HEK293 (cell line): ENCODE results near the gene PIP5K1B.

Source experiments
- CTCF ChIA-PET: fragments of 350-600 bp; formaldehyde crosslinking; extraction: SDS; loops from one replicate; lab custom pipeline; 2021; ENCODE audit warnings: antibody characterized with exemption; lab: Yijun Ruan, JAX
- POLR2A ChIA-PET: fragments of 300-600 bp; formaldehyde crosslinking; extraction: SDS; loops from one replicate; lab custom pipeline; 2020; ENCODE audit warnings: antibody characterized with exemption, inconsistent platforms; lab: Yijun Ruan, JAX
- H3K27ac ChIP-seq: fragments of 200-500 bp; sonication (Bioruptor generic); 2 replicates; pipeline ENCODE4 v1.5.1; 2014; ENCODE audit warnings: low read depth, low read length, control low read depth, inconsistent platforms; ENCODE audit errors: extremely low read depth
- H3K36me3 ChIP-seq, 2 experiments: fragments of 200-500 bp in 1 of 2; sonication (Bioruptor generic) in 1 of 2; 1 replicate in 1 of 2; 2 replicates in 1 of 2; pipeline ENCODE4 v1.5.1; 2014 to 2017; ENCODE audit warnings: inconsistent platforms in 2 of 2, low read length in 2 of 2; ENCODE audit not compliant: control insufficient read depth in 2 of 2, insufficient read depth in 1 of 2
- H3K4me1 ChIP-seq: fragments of 200-500 bp; sonication (Bioruptor generic); 2 replicates; pipeline ENCODE4 v1.5.1; 2014; ENCODE audit warnings: mild to moderate bottlenecking, low read length, inconsistent platforms; ENCODE audit not compliant: control insufficient read depth, insufficient read depth
- H3K4me3 ChIP-seq: 2 replicates; pipeline ENCODE4 v1.5.1; 2011; ENCODE audit warnings: low read depth, mild to moderate bottlenecking, control low read depth, low read length, moderate library complexity
- H3K9me3 ChIP-seq: fragments of 200-500 bp; sonication (Bioruptor generic); 2 replicates; pipeline ENCODE4 v1.5.1; 2014; ENCODE audit warnings: low read depth, low read length, inconsistent platforms; ENCODE audit not compliant: control insufficient read depth, insufficient read depth
- BCL11A ChIP-seq: fragments of 450-650 bp; formaldehyde crosslinking; IDR thresholded peaks from 2 replicates; pipeline ENCODE4 v1.5.1; 2016; ENCODE audit warnings: low read depth, missing biosample characterization, missing genetic modification characterization
- BCL11B ChIP-seq: fragments of 450-650 bp; formaldehyde crosslinking; IDR thresholded peaks from 2 replicates; pipeline ENCODE4 v1.5.1; 2016; ENCODE audit warnings: low read depth, missing biosample characterization, missing genetic modification characterization
- GLI4 ChIP-seq: fragments of 450-650 bp; formaldehyde crosslinking; IDR thresholded peaks from 2 replicates; pipeline ENCODE4 v1.5.1; 2016; ENCODE audit warnings: missing biosample characterization, missing genetic modification characterization
- GLIS1 ChIP-seq: fragments of 450-650 bp; formaldehyde crosslinking; IDR thresholded peaks from 2 replicates; pipeline ENCODE4 v1.5.1; 2016; ENCODE audit warnings: missing biosample characterization, missing genetic modification characterization
- GLIS2 ChIP-seq: fragments of 450-650 bp; formaldehyde crosslinking; IDR thresholded peaks from 2 replicates; pipeline ENCODE4 v1.5.1; 2016; ENCODE audit warnings: missing biosample characterization, missing genetic modification characterization
- HOXA7 ChIP-seq: sonication (generic); formaldehyde crosslinking; IDR thresholded peaks from 2 replicates; pipeline ENCODE4 v1.8.1; 2022; ENCODE audit warnings: missing genetic modification reagents, borderline replicate concordance
- HOXC10 ChIP-seq: sonication (generic); formaldehyde crosslinking; IDR thresholded peaks from 2 replicates; pipeline ENCODE4 v1.8.1; 2023; ENCODE audit warnings: mild to moderate bottlenecking, missing genetic modification reagents
- MEIS1 ChIP-seq: sonication (generic); formaldehyde crosslinking; IDR thresholded peaks from 2 replicates; pipeline ENCODE4 v1.8.1; 2022; ENCODE audit warnings: missing genetic modification reagents, mild to moderate bottlenecking, borderline replicate concordance
- MYNN ChIP-seq: fragments of 450-650 bp; formaldehyde crosslinking; IDR thresholded peaks from 2 replicates; pipeline ENCODE4 v1.5.1; 2016; ENCODE audit warnings: missing biosample characterization, missing genetic modification characterization, borderline replicate concordance
- SCRT1 ChIP-seq: fragments of 450-650 bp; formaldehyde crosslinking; IDR thresholded peaks from 2 replicates; pipeline ENCODE4 v1.5.1; 2016; ENCODE audit warnings: missing biosample characterization, missing genetic modification characterization, borderline replicate concordance
- SP3 ChIP-seq: fragments of 450-650 bp; formaldehyde crosslinking; IDR thresholded peaks from 2 replicates; pipeline ENCODE4 v1.5.1; 2016; ENCODE audit warnings: missing biosample characterization, missing genetic modification characterization
- SP7 ChIP-seq: fragments of 450-650 bp; formaldehyde crosslinking; IDR thresholded peaks from 2 replicates; pipeline ENCODE4 v1.5.1; 2016; ENCODE audit warnings: missing biosample characterization, missing genetic modification characterization
- ZFP3 ChIP-seq: fragments of 450-650 bp; formaldehyde crosslinking; IDR thresholded peaks from 2 replicates; pipeline ENCODE4 v1.5.1; 2016; ENCODE audit warnings: low read depth, missing biosample characterization, missing genetic modification characterization
- ZNF138 ChIP-seq: fragments of 450-650 bp; formaldehyde crosslinking; IDR thresholded peaks from 2 replicates; pipeline ENCODE4 v1.5.1; 2016; ENCODE audit warnings: missing biosample characterization, missing genetic modification characterization, borderline replicate concordance
- ZNF19 ChIP-seq: fragments of 450-650 bp; formaldehyde crosslinking; IDR thresholded peaks from 2 replicates; pipeline ENCODE4; 2016; ENCODE audit warnings: missing biosample characterization, missing genetic modification characterization, low read depth
- ZNF23 ChIP-seq: fragments of 450-650 bp; formaldehyde crosslinking; IDR thresholded peaks from 2 replicates; pipeline ENCODE4 v1.5.1; 2016; ENCODE audit warnings: missing biosample characterization, missing genetic modification characterization, borderline replicate concordance
- ZNF24 ChIP-seq: fragments of 450-650 bp; formaldehyde crosslinking; IDR thresholded peaks from 2 replicates; pipeline ENCODE4 v1.5.1; 2016; ENCODE audit warnings: missing biosample characterization, missing genetic modification characterization
- ZNF274 ChIP-seq, 2 experiments: fragments of 200-500 bp in 1 of 2; fragments of 450-650 bp in 1 of 2; sonication (Bioruptor generic) in 1 of 2; formaldehyde crosslinking in 1 of 2; IDR thresholded peaks; 2 replicates each; pipeline versions ENCODE4 v1.5.1 to v1.6.1; 2014 to 2016; ENCODE audit warnings: borderline replicate concordance in 1 of 2, inconsistent platforms in 1 of 2, low read length in 1 of 2, missing biosample characterization in 1 of 2, missing genetic modification characterization in 1 of 2
- ZNF350 ChIP-seq: fragments of 450-650 bp; formaldehyde crosslinking; IDR thresholded peaks from 2 replicates; pipeline ENCODE4 v1.5.0; 2017; ENCODE audit warnings: missing biosample characterization, mild to moderate bottlenecking, missing genetic modification characterization
- ZNF510 ChIP-seq: fragments of 450-650 bp; formaldehyde crosslinking; IDR thresholded peaks from 2 replicates; pipeline ENCODE4 v1.5.1; 2018; ENCODE audit warnings: mild to moderate bottlenecking, missing genetic modification characterization, missing biosample characterization; ENCODE audit not compliant: insufficient replicate concordance
- ZNF514 ChIP-seq: fragments of 450-650 bp; formaldehyde crosslinking; IDR thresholded peaks from 2 replicates; pipeline ENCODE4 v1.5.1; 2016; ENCODE audit warnings: missing biosample characterization, missing genetic modification characterization
- ZNF600 ChIP-seq: fragments of 450-650 bp; formaldehyde crosslinking; IDR thresholded peaks from 2 replicates; pipeline ENCODE4 v1.5.1; 2016; ENCODE audit warnings: missing biosample characterization, missing genetic modification characterization
- ZNF624 ChIP-seq: fragments of 450-650 bp; formaldehyde crosslinking; IDR thresholded peaks from 2 replicates; pipeline ENCODE4 v1.5.1; 2017; ENCODE audit warnings: missing biosample characterization, missing genetic modification characterization
- ZNF626 ChIP-seq: fragments of 450-650 bp; sonication (Bioruptor Pico); formaldehyde crosslinking; IDR thresholded peaks from 2 replicates; pipeline ENCODE4 v1.5.1; 2018; ENCODE audit warnings: missing biosample characterization, missing genetic modification characterization, inconsistent platforms
- ZNF629 ChIP-seq: fragments of 450-650 bp; formaldehyde crosslinking; IDR thresholded peaks from 2 replicates; pipeline ENCODE4 v1.5.1; 2017; ENCODE audit warnings: missing biosample characterization, missing genetic modification characterization
- ZNF843 ChIP-seq: fragments of 450-650 bp; formaldehyde crosslinking; IDR thresholded peaks from 2 replicates; pipeline ENCODE4 v1.5.1; 2016; ENCODE audit warnings: missing biosample characterization, missing genetic modification characterization
- TF ChIP-seq, protein P1 (sequence below): fragments of 450-650 bp; formaldehyde crosslinking; IDR thresholded peaks from 2 replicates; pipeline ENCODE4 v1.5.1; 2016; ENCODE audit warnings: missing biosample characterization, missing genetic modification characterization
- TF ChIP-seq, protein P2 (sequence below): fragments of 450-650 bp; formaldehyde crosslinking; IDR thresholded peaks from 2 replicates; pipeline ENCODE4; 2016; ENCODE audit warnings: missing biosample characterization, missing genetic modification characterization
- TF ChIP-seq, protein P3 (sequence below): fragments of 450-650 bp; IDR thresholded peaks from 2 replicates; pipeline ENCODE4 v1.5.1; 2018; ENCODE audit warnings: missing biosample characterization, mild to moderate bottlenecking, missing genetic modification characterization
- TF ChIP-seq, protein P4 (sequence below): fragments of 450-650 bp; formaldehyde crosslinking; IDR thresholded peaks from 2 replicates; pipeline ENCODE4 v1.5.1; 2016; ENCODE audit warnings: missing biosample characterization, missing genetic modification characterization
- TF ChIP-seq, protein P5 (sequence below): fragments of 450-650 bp; formaldehyde crosslinking; IDR thresholded peaks from 2 replicates; pipeline ENCODE4 v1.5.1; 2016; ENCODE audit warnings: missing biosample characterization, missing genetic modification characterization

The PIP5K1B gene

DNA sequence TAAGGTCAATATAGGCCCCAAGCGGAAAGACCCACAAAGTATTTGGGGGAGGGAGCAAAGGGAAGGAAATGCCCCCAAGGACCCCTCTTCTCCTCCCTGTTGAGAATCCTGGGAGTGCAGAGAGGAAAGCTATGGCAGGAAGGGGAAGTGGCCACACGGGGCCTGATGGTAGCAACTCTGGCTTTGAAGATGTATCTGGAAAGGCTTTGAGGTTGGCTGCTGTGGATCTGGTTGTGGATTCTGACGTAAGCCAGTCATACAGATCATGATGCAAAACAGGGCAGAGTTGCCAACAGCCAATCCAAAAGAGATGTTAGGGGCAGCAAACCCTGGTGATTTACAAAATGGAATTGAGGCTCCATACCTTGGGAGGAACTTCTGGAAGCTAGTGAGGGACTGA is 200.1 kb downstream of the PIP5K1B start:
- ChIA-PET CTCF (interaction anchor here (0.9 kb wide), 1 partner anchor 321 kb away, joined by 3 read pairs; no protein-coding TSS in a partner anchor), POLR2A (no interaction called here)
- no peak overlapping the region for H3K27ac ChIP-seq

DNA sequence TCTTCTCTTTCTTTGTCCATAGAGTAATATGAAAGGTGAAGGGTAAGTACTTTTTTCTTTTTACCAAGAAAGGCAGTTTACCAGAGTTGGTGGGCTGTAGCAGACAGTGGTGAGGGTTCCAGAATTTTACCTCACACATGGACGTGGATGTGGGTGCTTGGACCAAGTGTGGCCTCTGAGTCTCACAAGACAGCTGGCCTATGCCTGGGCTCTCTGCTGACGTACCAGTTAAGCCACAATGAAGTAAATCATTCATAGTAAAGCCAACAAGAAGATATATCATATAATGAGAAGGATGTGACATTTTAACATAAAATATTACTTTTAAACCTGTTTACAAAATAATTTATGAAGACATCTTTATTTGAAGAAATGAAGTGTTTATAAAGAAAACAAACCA is 202.9 kb downstream of the PIP5K1B start:
- CTCF ChIA-PET = no interaction called here
- H3K4me3 ChIP-seq = no peak overlapping the region
- no peaks in the 10 kb centered on the region for H3K4me1 ChIP-seq
- H3K9me3 ChIP-seq = no peaks in the 10 kb centered on the region
- H3K36me3 ChIP-seq = no peaks in the 10 kb centered on the region
- TF ChIP-seq BCL11B (tag by site-specific recombination) (no peak), GLI4 (tag by site-specific recombination) (no peak), ZNF138 (tag by site-specific recombination) (no peak), ZNF626 (tag by site-specific recombination) (no peak), ZNF624 (tag by site-specific recombination) (no peak), GLIS1 (tag by site-specific recombination) (no peak), ZNF274 (IDR thresholded peaks at IDR 0.05; ENCODE audit: low read length) (no peak), ZNF274 (tag by site-specific recombination; IDR thresholded peaks at IDR 0.05; ENCODE audit: borderline replicate concordance) (no peak), HOXC10 (CRISPR knock-in tag) (no peak), GLIS2 (tag by site-specific recombination) (no peak), BCL11A (no peak), HOXA7 (no peak), SCRT1 (tag by site-specific recombination) (no peak), ZNF19 (tag by site-specific recombination) (no peak)
- TF ChIP-seq, protein P1, sequence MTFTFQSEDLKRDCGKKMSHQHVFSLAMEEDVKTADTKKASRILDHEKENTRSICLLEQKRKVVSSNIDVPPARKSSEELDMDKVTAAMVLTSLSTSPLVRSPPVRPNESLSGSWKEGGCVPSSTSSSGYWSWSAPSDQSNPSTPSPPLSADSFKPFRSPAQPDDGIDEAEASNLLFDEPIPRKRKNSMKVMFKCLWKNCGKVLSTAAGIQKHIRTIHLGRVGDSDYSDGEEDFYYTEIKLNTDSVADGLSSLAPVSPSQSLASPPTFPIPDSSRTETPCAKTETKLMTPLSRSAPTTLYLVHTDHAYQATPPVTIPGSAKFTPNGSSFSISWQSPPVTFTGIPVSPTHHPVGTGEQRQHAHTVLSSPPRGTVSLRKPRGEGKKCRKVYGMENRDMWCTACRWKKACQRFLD (tag by site-specific recombination) = no peak
- TF ChIP-seq, protein P2, sequence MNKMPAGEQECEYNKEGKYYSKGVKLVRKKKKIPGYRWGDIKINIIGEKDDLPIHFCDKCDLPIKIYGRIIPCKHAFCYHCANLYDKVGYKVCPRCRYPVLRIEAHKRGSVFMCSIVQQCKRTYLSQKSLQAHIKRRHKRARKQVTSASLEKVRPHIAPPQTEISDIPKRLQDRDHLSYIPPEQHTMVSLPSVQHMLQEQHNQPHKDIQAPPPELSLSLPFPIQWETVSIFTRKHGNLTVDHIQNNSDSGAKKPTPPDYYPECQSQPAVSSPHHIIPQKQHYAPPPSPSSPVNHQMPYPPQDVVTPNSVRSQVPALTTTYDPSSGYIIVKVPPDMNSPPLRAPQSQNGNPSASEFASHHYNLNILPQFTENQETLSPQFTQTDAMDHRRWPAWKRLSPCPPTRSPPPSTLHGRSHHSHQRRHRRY (tag by site-specific recombination) = no peak
- TF ChIP-seq, protein P3, sequence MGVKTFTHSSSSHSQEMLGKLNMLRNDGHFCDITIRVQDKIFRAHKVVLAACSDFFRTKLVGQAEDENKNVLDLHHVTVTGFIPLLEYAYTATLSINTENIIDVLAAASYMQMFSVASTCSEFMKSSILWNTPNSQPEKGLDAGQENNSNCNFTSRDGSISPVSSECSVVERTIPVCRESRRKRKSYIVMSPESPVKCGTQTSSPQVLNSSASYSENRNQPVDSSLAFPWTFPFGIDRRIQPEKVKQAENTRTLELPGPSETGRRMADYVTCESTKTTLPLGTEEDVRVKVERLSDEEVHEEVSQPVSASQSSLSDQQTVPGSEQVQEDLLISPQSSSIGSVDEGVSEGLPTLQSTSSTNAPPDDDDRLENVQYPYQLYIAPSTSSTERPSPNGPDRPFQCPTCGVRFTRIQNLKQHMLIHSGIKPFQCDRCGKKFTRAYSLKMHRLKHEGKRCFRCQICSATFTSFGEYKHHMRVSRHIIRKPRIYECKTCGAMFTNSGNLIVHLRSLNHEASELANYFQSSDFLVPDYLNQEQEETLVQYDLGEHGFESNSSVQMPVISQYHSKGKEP (tag by site-specific recombination) = no peak
- TF ChIP-seq, protein P4, sequence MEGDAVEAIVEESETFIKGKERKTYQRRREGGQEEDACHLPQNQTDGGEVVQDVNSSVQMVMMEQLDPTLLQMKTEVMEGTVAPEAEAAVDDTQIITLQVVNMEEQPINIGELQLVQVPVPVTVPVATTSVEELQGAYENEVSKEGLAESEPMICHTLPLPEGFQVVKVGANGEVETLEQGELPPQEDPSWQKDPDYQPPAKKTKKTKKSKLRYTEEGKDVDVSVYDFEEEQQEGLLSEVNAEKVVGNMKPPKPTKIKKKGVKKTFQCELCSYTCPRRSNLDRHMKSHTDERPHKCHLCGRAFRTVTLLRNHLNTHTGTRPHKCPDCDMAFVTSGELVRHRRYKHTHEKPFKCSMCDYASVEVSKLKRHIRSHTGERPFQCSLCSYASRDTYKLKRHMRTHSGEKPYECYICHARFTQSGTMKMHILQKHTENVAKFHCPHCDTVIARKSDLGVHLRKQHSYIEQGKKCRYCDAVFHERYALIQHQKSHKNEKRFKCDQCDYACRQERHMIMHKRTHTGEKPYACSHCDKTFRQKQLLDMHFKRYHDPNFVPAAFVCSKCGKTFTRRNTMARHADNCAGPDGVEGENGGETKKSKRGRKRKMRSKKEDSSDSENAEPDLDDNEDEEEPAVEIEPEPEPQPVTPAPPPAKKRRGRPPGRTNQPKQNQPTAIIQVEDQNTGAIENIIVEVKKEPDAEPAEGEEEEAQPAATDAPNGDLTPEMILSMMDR (tag by site-specific recombination) = no peak
- TF ChIP-seq, protein P5, sequence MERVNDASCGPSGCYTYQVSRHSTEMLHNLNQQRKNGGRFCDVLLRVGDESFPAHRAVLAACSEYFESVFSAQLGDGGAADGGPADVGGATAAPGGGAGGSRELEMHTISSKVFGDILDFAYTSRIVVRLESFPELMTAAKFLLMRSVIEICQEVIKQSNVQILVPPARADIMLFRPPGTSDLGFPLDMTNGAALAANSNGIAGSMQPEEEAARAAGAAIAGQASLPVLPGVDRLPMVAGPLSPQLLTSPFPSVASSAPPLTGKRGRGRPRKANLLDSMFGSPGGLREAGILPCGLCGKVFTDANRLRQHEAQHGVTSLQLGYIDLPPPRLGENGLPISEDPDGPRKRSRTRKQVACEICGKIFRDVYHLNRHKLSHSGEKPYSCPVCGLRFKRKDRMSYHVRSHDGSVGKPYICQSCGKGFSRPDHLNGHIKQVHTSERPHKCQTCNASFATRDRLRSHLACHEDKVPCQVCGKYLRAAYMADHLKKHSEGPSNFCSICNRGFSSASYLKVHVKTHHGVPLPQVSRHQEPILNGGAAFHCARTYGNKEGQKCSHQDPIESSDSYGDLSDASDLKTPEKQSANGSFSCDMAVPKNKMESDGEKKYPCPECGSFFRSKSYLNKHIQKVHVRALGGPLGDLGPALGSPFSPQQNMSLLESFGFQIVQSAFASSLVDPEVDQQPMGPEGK = no peak
- POLR2A ChIA-PET = no interaction called here
- no peak overlapping the region for H3K27ac ChIP-seq

More for the DNA sequence above, 200.1 kb downstream of the PIP5K1B start:
- H3K4me3 ChIP-seq = no peak overlapping the region
- H3K36me3 ChIP-seq = no peaks in the 10 kb centered on the region
- TF ChIP-seq ZNF843 = no peak
- TF ChIP-seq ZNF350 (tag by site-specific recombination) = no peak
- no peak for TF ChIP-seq SP7 (tag by site-specific recombination)
- TF ChIP-seq, protein P5 = no peak
- TF ChIP-seq ZNF629 (tag by site-specific recombination) = no peak
- TF ChIP-seq ZFP3 = no peak
- TF ChIP-seq ZNF600 = no peak
- no peak for TF ChIP-seq ZNF24 (tag by site-specific recombination)
- TF ChIP-seq ZNF23 (tag by site-specific recombination) = no peak
- TF ChIP-seq ZNF510 = no peak
- no peak for TF ChIP-seq SP3 (tag by site-specific recombination)
- TF ChIP-seq ZNF514 (tag by site-specific recombination) = no peak
- TF ChIP-seq MEIS1 (CRISPR knock-in tag) = no peak
- TF ChIP-seq MYNN (tag by site-specific recombination) = no peak
- TF ChIP-seq GLI4 (tag by site-specific recombination) = no peak
- H3K9me3 ChIP-seq = no peaks in the 10 kb centered on the region
- H3K4me1 ChIP-seq = no peaks in the 10 kb centered on the region
